DOHH2 (cell line): Measurements from ENCODE around the gene BRD3.

Experiments
- EZH2phosphoT487 ChIP-seq: fragments of 200-600 bp; sonication (generic); IDR thresholded peaks from 2 replicates; pipeline ENCODE4 v1.6.1; 2017; ENCODE audit warnings: borderline replicate concordance, mild to moderate bottlenecking, antibody characterized with exemption, low read length, moderate library complexity, mixed read lengths
- TF ChIP-seq, protein P1 (sequence below): fragments of 200-600 bp; sonication (generic); IDR thresholded peaks from one replicate; pipeline ENCODE4 v1.5.1; 2014; ENCODE audit warnings: antibody characterized with exemption, mild to moderate bottlenecking, low read depth, low read length; ENCODE audit not compliant: poor library complexity, severe bottlenecking

DNA sequence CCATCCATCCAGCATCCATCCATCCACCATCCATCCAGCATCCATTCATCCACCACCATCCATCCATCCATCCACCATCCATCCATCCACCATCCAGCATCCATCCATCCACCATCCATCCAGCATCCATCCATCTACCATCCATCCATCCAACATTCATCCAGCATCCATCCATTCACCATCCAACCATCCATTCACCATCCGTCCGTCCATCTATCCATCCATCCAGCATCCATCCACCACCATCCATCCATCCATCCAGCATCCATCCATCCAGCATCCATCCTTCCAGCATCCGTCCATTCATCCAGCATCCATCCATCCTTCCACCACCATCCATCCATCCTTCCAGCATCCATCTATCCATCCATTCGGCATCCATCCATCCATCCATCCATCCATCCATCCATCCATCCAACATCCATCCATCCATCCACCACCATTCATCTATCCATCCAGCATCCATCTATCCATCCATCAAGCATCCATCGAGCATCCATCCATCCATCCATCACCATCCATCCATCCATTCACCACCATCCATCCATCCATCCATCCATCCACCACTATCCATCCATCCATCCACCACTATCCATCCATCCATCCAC lies 35.7 kb upstream of the BRD3 start:
- TF ChIP-seq, protein P1, sequence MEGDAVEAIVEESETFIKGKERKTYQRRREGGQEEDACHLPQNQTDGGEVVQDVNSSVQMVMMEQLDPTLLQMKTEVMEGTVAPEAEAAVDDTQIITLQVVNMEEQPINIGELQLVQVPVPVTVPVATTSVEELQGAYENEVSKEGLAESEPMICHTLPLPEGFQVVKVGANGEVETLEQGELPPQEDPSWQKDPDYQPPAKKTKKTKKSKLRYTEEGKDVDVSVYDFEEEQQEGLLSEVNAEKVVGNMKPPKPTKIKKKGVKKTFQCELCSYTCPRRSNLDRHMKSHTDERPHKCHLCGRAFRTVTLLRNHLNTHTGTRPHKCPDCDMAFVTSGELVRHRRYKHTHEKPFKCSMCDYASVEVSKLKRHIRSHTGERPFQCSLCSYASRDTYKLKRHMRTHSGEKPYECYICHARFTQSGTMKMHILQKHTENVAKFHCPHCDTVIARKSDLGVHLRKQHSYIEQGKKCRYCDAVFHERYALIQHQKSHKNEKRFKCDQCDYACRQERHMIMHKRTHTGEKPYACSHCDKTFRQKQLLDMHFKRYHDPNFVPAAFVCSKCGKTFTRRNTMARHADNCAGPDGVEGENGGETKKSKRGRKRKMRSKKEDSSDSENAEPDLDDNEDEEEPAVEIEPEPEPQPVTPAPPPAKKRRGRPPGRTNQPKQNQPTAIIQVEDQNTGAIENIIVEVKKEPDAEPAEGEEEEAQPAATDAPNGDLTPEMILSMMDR: no peak
- TF ChIP-seq EZH2phosphoT487: no peak
